ENCODE measurements around the gene POLRMT.
A peak's percentile ranks its signal among the peaks of the same experiment; 100 is the strongest.

POLRMT gene

DNA sequence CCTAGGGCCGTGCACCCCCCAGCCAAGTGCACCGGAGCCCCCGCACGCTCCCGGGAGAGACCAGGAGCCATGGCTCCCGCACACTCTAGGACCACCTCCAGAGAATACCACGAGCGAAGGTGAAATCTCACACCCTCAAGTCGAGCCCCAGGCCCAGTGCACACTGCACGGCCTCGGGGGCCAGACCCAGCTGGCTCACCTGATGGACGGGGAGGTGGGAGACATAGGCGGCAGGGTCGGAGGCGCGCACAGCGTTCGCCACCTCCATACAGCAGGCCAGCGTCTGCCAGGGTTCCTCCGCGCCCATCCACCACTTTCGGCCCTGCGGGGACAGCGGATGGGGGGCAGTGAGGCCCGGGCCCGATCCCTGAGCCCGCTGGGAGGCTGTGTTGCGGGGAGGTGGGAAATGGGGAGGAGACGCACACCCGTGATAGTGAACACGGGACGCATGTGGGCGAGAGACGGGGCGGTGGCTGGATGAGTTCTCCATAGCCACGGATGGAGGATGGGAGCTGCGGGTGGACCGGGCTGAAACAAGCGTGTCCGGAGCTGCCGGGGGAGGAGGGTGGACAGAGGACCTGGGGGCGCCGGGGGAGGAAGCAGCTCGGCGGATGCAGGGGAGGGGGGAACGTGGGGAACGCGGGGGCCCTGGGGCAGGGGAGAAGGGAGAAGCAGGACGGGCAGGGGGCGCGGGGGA, 13.0 kb downstream of the POLRMT start:
- peaks cover 3% of the 10 kb centered on the region for H3K4me1 Mint-ChIP-seq
- H3K27me3 Mint-ChIP-seq: no peaks in the 10 kb centered on the region
- H3K9me3 Mint-ChIP-seq: no peaks in the 10 kb centered on the region
- H3K4me3 Mint-ChIP-seq: no peak overlapping the region
- ATAC-seq (ENCODE audit: low read depth): no peak
- no peak for DNase-seq (ENCODE audit: low spot score in 2 of 2)
- H3K27ac Mint-ChIP-seq: no peak overlapping the region
- H3K36me3 Mint-ChIP-seq: peaks cover 17% of the 10 kb centered on the region

GRCh38 chr19:619286-620002, 13.9 kb downstream of the POLRMT start:
- Mint-ChIP-seq H3K27me3 (no peaks in the 10 kb centered on the region), H3K4me1 (peaks cover 3% of the 10 kb centered on the region), H3K36me3 (peaks cover 20% of the 10 kb centered on the region), H3K9me3 (no peaks in the 10 kb centered on the region), H3K4me3 (no peak overlapping the region), H3K27ac (no peak overlapping the region)
- DNase-seq (ENCODE audit: low spot score in 2 of 2) (no peak), ATAC-seq (ENCODE audit: low read depth) (no peak)

DNA sequence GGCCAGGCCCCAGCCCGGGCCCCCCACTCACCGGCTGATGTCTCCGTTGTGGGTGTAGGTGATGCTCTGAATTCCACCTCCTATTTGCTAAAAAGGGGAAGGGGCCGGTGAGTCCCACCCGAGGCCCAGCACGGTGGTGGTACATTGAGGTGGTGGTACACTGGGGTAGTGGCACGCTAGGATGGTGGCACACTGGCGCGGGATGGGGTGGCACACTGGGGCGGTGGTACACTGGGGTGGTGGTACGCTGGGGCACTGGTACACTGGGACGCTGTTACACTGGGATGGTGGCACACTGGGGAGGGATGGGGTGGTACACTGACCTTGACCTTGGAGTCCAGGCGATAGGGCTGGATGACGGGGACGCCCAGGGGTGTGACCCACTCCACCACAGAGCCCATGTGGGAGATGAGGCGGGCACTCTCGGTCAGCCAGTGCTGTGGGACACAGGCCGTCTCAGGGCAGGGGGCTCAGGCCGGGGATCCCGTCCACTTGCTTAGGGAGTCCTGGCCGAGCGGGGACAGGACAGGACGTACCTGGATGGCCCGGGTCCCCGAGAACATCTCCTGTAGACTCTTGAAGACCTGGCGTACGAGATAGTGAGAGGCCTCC, 14.6 kb downstream of the POLRMT start:
- no peak for DNase-seq (ENCODE audit: low spot score in 2 of 2)
- Mint-ChIP-seq H3K9me3 (no peaks in the 10 kb centered on the region), H3K27me3 (no peaks in the 10 kb centered on the region), H3K4me3 (no peak overlapping the region), H3K36me3 (peaks cover 23% of the 10 kb centered on the region), H3K4me1 (peaks cover 3% of the 10 kb centered on the region), H3K27ac (no peak overlapping the region)
- no peak for ATAC-seq (ENCODE audit: low read depth)

GRCh38 chr19:618247-618619, 15.1 kb downstream of the POLRMT start:
- Mint-ChIP-seq H3K36me3 (peaks cover 24% of the 10 kb centered on the region), H3K4me1 (peaks cover 3% of the 10 kb centered on the region), H3K9me3 (no peaks in the 10 kb centered on the region), H3K4me3 (no peak overlapping the region), H3K27ac (no peak overlapping the region), H3K27me3 (peaks cover under 1% of the 10 kb centered on the region)
- DNase-seq (ENCODE audit: low spot score in 2 of 2) (no peak), ATAC-seq (ENCODE audit: low read depth) (no peak)

GRCh38 chr19:617551-618246, 15.6 kb downstream of the POLRMT start:
- ATAC-seq (ENCODE audit: low read depth) (no peak), DNase-seq (ENCODE audit: low spot score in 2 of 2) (no peak)
- H3K36me3 Mint-ChIP-seq: peaks cover 23% of the 10 kb centered on the region
- H3K4me1 Mint-ChIP-seq: peaks cover 3% of the 10 kb centered on the region
- H3K4me3 Mint-ChIP-seq: no peak overlapping the region
- H3K27ac Mint-ChIP-seq: no peak overlapping the region
- peaks cover 2% of the 10 kb centered on the region for H3K27me3 Mint-ChIP-seq
- H3K9me3 Mint-ChIP-seq: no peaks in the 10 kb centered on the region

DNA sequence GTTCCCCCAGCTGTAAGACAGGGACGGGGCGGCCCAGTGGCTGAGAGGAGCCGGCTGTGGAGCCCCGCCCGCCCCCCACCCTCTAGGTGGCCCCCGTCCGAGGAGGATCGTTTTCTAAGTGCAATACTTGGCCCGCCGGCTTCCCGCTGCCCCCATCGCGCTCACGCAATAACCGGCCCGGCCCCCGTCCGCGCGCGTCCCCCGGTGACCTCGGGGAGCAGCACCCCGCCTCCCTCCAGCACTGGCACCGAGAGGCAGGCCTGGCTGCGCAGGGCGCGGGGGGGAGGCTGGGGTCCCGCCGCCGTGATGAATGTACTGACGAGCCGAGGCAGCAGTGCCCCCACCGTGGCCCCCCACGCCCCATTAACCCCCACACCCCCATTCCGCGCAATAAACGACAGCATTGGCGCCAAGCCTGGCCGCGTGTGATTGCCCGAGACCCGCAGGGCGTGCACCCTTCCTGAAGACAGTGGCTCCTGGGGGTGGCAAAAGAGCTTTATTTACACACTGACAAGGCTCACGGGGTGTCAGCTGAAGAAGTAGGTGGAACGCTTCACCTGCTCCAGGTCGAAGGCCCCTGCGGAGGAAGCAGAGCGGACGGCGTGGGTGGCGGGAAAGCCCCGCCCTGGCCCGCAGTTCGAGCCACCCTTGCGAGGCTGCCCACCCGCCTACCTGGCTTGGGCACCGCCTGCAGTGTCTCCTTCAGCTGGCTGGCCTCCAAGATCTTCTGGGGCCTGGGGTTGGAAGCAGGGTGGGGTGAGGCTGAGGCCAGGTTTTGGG, 16.4 kb downstream of the POLRMT start:
- Mint-ChIP-seq H3K9me3 (no peaks in the 10 kb centered on the region), H3K27ac (no peak overlapping the region), H3K27me3 (peaks cover 2% of the 10 kb centered on the region), H3K4me1 (peaks cover 3% of the 10 kb centered on the region), H3K36me3 (peaks cover 23% of the 10 kb centered on the region), H3K4me3 (peak overlapping the region; percentile 53)
- DNase-seq (ENCODE audit: low spot score in 2 of 2): no peak
- ATAC-seq (ENCODE audit: low read depth): peak; percentile 82

DNA sequence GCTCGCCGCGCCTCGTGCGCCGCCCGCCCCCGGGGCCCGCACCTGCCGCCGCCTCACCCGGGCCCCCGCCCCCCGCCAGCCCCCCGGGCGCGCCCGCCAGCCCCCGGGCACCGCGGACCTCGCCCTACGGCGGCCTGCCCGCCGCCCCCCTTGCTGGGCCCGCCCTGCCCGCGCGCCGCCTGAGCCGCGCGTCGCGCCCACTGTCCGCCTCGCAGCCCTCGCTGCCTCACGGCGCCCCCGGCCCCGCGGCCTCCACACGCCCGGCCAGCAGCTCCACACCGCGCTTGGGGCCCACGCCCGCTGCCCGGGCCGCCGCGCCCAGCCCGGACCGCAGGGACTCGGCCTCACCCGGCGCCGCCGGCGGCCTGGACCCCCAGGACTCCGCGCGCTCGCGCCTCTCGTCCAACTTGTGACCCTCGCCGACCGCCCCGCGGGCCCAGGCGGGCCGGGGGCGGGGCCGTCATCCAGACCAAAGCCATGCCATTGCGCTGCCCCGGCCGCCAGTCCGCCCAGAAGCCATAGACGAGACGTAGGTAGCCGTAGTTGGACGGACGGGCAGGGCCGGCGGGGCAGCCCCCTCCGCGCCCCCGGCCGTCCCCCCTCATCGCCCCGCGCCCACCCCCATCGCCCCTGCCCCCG, 17.2 kb downstream of the POLRMT start:
- peaks cover 23% of the 10 kb centered on the region for H3K36me3 Mint-ChIP-seq
- ATAC-seq (ENCODE audit: low read depth): no peak
- peaks cover 6% of the 10 kb centered on the region for H3K4me1 Mint-ChIP-seq
- DNase-seq (ENCODE audit: low spot score in 2 of 2): no peak
- peaks cover 2% of the 10 kb centered on the region for H3K27me3 Mint-ChIP-seq
- no peaks in the 10 kb centered on the region for H3K9me3 Mint-ChIP-seq
- H3K27ac Mint-ChIP-seq: no peak overlapping the region
- no peak overlapping the region for H3K4me3 Mint-ChIP-seq

DNA sequence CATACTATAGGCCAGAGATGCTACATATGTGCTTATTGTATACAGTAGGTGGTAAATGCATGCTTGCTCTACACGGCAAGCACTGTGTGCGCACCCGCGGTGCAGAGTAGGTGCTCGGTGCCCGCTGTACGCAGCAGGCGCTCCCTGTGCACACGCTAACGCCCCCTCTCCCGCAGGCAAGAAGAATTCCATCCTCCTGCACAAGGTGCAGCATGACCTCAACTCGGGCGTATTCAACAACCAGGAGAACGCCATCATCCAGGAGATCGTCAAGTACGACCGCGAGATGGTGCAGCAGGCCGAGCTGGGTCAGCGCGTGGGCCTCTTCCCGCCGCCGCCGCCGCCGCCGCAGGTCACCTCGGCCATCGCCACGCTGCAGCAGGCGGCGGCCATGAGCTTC, 17.7 kb downstream of the POLRMT start:
- H3K4me1 Mint-ChIP-seq: peaks cover 10% of the 10 kb centered on the region
- H3K4me3 Mint-ChIP-seq: peak overlapping the region; percentile 62
- DNase-seq (ENCODE audit: low spot score in 2 of 2) (no peak), ATAC-seq (ENCODE audit: low read depth) (no peak)
- peaks cover 23% of the 10 kb centered on the region for H3K36me3 Mint-ChIP-seq
- no peak overlapping the region for H3K27ac Mint-ChIP-seq
- H3K9me3 Mint-ChIP-seq: no peaks in the 10 kb centered on the region
- H3K27me3 Mint-ChIP-seq: peaks cover 2% of the 10 kb centered on the region

GRCh38 chr19:613732-614567, 19.4 kb downstream of the POLRMT start:
- Mint-ChIP-seq H3K4me3 (no peak overlapping the region), H3K9me3 (no peaks in the 10 kb centered on the region), H3K4me1 (peaks cover 13% of the 10 kb centered on the region), H3K27me3 (peaks cover 2% of the 10 kb centered on the region), H3K36me3 (peaks cover 14% of the 10 kb centered on the region), H3K27ac (no peak overlapping the region)
- DNase-seq (ENCODE audit: low spot score in 2 of 2): no peak
- no peak for ATAC-seq (ENCODE audit: low read depth)

DNA sequence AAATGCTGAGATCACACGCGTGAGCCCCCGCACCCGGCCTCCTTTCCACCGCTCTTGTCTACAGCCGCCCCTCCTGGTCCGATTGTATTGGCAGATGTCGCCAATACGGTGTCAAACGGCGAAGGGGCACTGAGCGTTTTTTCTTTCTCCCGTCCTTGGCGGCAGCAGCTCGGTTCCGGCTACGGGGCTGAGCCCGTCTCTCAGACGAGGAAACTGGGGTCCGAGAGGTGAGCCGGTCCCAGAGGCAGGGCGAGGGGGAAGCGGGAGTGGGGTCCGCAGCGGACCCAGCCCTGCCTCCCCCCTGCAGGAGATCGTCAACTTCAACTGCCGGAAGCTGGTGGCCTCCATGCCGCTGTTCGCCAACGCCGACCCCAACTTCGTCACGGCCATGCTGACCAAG, 20.4 kb downstream of the POLRMT start:
- Mint-ChIP-seq H3K4me1 (peaks cover 13% of the 10 kb centered on the region), H3K4me3 (no peak overlapping the region), H3K27ac (no peak overlapping the region), H3K36me3 (peaks cover 10% of the 10 kb centered on the region), H3K9me3 (no peaks in the 10 kb centered on the region), H3K27me3 (peaks cover 2% of the 10 kb centered on the region)
- DNase-seq (ENCODE audit: low spot score in 2 of 2): no peak
- no peak for ATAC-seq (ENCODE audit: low read depth)

DNA sequence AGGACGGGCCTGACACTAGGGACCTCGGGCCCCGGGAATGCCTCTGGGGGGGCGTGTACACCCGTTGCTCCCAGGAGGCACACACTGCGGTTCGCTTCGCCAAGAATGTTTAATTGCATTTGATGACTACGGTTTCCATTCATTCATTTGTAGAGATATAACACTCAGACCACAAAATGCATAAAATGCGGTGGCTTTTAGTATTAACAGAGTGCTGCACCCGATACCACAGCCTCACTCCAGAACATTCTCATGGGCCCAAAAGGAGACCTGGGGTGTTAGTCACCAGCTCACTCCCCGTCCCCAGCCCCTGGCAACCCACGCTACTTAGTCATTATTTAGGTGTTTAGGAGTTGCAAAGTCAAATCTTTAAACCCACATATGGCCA, 21.9 kb downstream of the POLRMT start:
- Mint-ChIP-seq H3K36me3 (peaks cover 7% of the 10 kb centered on the region), H3K9me3 (no peaks in the 10 kb centered on the region), H3K4me3 (peak overlapping the region; percentile 67), H3K4me1 (peaks cover 10% of the 10 kb centered on the region), H3K27me3 (peaks cover 2% of the 10 kb centered on the region), H3K27ac (peak overlapping the region; percentile 24)
- DNase-seq (ENCODE audit: low spot score in 2 of 2): no peak
- no peak for ATAC-seq (ENCODE audit: low read depth)

DNA sequence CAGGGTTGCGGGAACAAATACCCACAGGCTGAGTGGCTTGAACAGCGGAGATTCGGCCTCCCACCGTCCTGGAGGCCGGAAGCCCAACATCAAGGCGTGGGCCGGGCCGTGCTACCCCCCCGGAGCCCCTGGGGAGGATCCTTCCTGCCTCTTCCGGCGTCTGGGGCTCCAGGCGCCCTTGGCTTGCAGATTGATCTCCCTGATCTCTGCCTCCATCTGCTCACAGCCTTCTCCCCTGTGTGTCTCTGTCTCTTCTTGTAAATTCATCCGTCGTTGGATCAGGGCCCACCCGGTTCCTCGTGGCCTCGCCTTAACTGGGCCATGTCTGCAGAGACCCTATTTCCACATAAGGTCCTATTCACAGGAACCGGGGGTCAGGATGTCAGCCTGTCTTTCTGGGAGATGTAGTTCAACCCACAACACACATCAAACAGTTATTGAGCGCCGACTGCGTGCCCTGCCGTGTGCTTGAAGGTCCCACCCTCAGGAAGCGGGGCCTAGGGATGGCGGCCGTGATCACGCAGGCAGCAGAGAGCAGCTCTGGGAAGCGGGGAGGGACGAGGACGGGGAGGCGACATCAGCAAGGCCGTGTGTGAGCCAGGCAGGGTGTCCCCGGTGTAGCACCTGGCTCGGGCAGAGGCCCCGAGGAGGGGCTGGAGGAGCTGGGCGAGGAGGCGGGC, 22.4 kb downstream of the POLRMT start:
- DNase-seq (ENCODE audit: low spot score in 2 of 2) (no peak), ATAC-seq (ENCODE audit: low read depth) (peak; percentile 52)
- H3K4me3 Mint-ChIP-seq: peak overlapping the region; percentile 93
- H3K9me3 Mint-ChIP-seq: no peaks in the 10 kb centered on the region
- peaks cover 10% of the 10 kb centered on the region for H3K4me1 Mint-ChIP-seq
- H3K27ac Mint-ChIP-seq: peak overlapping the region; percentile 58
- peaks cover 7% of the 10 kb centered on the region for H3K36me3 Mint-ChIP-seq
- peaks cover 2% of the 10 kb centered on the region for H3K27me3 Mint-ChIP-seq
